Stomach (tissue), 4 donors: Measurements from ENCODE around the gene FNDC11.

ENCODE experiments used
- POLR2AphosphoS5 ChIP-seq, 3 donors: sonication (generic); formaldehyde crosslinking; IDR thresholded peaks; one replicate each; pipeline ENCODE4 v1.6.1; 2016; ENCODE audit warnings: antibody characterized with exemption in 3 of 3
- TF ChIP-seq, protein P1 (sequence below), 7 experiments: fragments of 450-650 bp in 4 of 7; fragments of 200-600 bp in 3 of 7; sonication (generic) in 3 of 7; IDR thresholded peaks; one replicate each; pipeline ENCODE4 v1.5.1; 2016 to 2019; ENCODE audit warnings: antibody characterized with exemption in 7 of 7, control low read depth in 2 of 7, mild to moderate bottlenecking in 1 of 7

GRCh38 chr20:63542696-63543095 lies 11.3 kb upstream of the FNDC11 start:
- TF ChIP-seq, protein P1, sequence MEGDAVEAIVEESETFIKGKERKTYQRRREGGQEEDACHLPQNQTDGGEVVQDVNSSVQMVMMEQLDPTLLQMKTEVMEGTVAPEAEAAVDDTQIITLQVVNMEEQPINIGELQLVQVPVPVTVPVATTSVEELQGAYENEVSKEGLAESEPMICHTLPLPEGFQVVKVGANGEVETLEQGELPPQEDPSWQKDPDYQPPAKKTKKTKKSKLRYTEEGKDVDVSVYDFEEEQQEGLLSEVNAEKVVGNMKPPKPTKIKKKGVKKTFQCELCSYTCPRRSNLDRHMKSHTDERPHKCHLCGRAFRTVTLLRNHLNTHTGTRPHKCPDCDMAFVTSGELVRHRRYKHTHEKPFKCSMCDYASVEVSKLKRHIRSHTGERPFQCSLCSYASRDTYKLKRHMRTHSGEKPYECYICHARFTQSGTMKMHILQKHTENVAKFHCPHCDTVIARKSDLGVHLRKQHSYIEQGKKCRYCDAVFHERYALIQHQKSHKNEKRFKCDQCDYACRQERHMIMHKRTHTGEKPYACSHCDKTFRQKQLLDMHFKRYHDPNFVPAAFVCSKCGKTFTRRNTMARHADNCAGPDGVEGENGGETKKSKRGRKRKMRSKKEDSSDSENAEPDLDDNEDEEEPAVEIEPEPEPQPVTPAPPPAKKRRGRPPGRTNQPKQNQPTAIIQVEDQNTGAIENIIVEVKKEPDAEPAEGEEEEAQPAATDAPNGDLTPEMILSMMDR (IDR thresholded peaks at IDR 0.05) = no peak
- no peak for TF ChIP-seq POLR2AphosphoS5 (IDR thresholded peaks at IDR 0.05)
